ENCODE data around the gene ASB6.
"Not testable (repeated sequence)": the region's sequence is repeated elsewhere in the genome, so short reads cannot be mapped to it uniquely, and the experiment has no call there.

ASB6 gene

GRCh38 chr9:129665814-129666520 is 24.0 kb upstream of the ASB6 start:
- no peak for DNase-seq

GRCh38 chr9:129665389-129665775 is 23.4 kb upstream of the ASB6 start, which contains the start of gene PRRX2:
Gene PRRX2 (plus strand): TSS chr9:129665647. CDS start chr9:129665868, 221 bp downstream.
- no peak for DNase-seq

GRCh38 chr9:129664746-129665388 is 22.9 kb upstream of the ASB6 start:
- DNase-seq: no peak

GRCh38 chr9:129662239-129662638 is 20.3 kb upstream of the ASB6 start:
- not testable (repeated sequence) for DNase-seq

GRCh38 chr9:129661029-129661428 is 19.1 kb upstream of the ASB6 start:
- DNase-seq: no peak

GRCh38 chr9:129656795-129657390 is 14.9 kb upstream of the ASB6 start:
- no peak for DNase-seq

- DNase-seq: no peak
These were observed 13.7 kb upstream of the ASB6 start for GRCh38 chr9:129655696-129656095.

- DNase-seq: no peak
These were observed 13.2 kb upstream of the ASB6 start for GRCh38 chr9:129655154-129655553.

- DNase-seq: no peak
These were observed 12.6 kb upstream of the ASB6 start for GRCh38 chr9:129654554-129655040.

- no peak for DNase-seq
These were observed 12.0 kb upstream of the ASB6 start for GRCh38 chr9:129653823-129654553.

GRCh38 chr9:129650680-129651235 is 8.8 kb upstream of the ASB6 start:
- DNase-seq: no peak

GRCh38 chr9:129649726-129650679 is 8.1 kb upstream of the ASB6 start:
- no peak for DNase-seq

- no peak for DNase-seq
These were observed 6.8 kb upstream of the ASB6 start for GRCh38 chr9:129648764-129649115.

GRCh38 chr9:129648092-129648763 is 6.3 kb upstream of the ASB6 start:
- no peak for DNase-seq

- no peak for DNase-seq
These were observed 5.7 kb upstream of the ASB6 start for GRCh38 chr9:129647635-129648034.

- DNase-seq: no peak
These were observed 4.7 kb upstream of the ASB6 start for GRCh38 chr9:129646654-129647053.

GRCh38 chr9:129646252-129646651 is 4.3 kb upstream of the ASB6 start:
- no peak for DNase-seq

- no peak for DNase-seq
These were observed 3.0 kb upstream of the ASB6 start for GRCh38 chr9:129644902-129645301.

GRCh38 chr9:129644365-129644764 is 2.4 kb upstream of the ASB6 start:
- no peak for DNase-seq

GRCh38 chr9:129643706-129644105 is 1.8 kb upstream of the ASB6 start:
- no peak for DNase-seq
